K562 (cell line): ENCODE measurements around the gene MEGF11. TPM values are rescaled to one million over a fixed set of nuclear protein-coding genes. Genes with fewer than 3 reads are reported as not detected.
A peak's percentile ranks its signal among the peaks of the same experiment; 100 is the strongest.

Experiments used
- ATAC-seq: fragments of 200-7000 bp; cut with Tn5 transposase; 3 replicates; pipeline ENCODE4 v1.9.1; 2020; ENCODE audit warnings: moderate library complexity
- BruUV-seq: library from RNA; stranded (reverse); fragments of 400-500 nt; replicated peaks from 2 replicates; lab custom pipeline; 2021; lab: Mats Ljungman, UMichigan
- CTCF ChIA-PET: fragments of 300-600 bp; formaldehyde crosslinking; extraction: SDS; loops from one replicate; lab custom pipeline; 2021; ENCODE audit warnings: low intra/inter-chr PET ratio; lab: Yijun Ruan, JAX
- POLR2A ChIA-PET: fragments of 300-600, 350-650 bp; sonication (Branson Sonifier 250); formaldehyde crosslinking; extraction: SDS; loops from one replicate; lab custom pipeline; 2021; ENCODE audit warnings: antibody characterized with exemption, inconsistent platforms; lab: Yijun Ruan, JAX
- DNase-seq, 4 experiments: peaks; one replicate each; pipeline versions ENCODE4 v3.0.0 to v3.0.0-alpha.2; 2011 to 2018; ENCODE audit warnings: low spot score in 3 of 4, mixed read lengths in 3 of 4; ENCODE audit errors: extremely low read depth in 1 of 4
- FAIRE-seq: peaks from 2 replicates; lab custom pipeline; 2011; peaks lifted over from hg19 to GRCh38; lab: Jason Lieb, UNC
- H2AFZ ChIP-seq: 2 replicates; pipeline ENCODE4 v1.6.0; 2011; ENCODE audit warnings: low read depth, low read length, control low read depth, inconsistent platforms
- H3K27ac ChIP-seq: fragments of 200-600 bp; 3 replicates; pipeline ENCODE4 v1.8.0; 2011; ENCODE audit warnings: low read depth, mild to moderate bottlenecking, control low read depth, inconsistent platforms, low read length, moderate library complexity, mixed read lengths; ENCODE audit errors: extremely low read depth
- H3K27me3 ChIP-seq, 2 experiments: fragments of 300-600 bp in 1 of 2; 2 replicates in 1 of 2; 3 replicates in 1 of 2; pipeline versions ENCODE4 v1.6.0 to v1.8.0; 2011; ENCODE audit warnings: inconsistent platforms in 2 of 2, low read length in 2 of 2, mild to moderate bottlenecking in 1 of 2, mixed read lengths in 1 of 2, moderate library complexity in 1 of 2; ENCODE audit not compliant: control insufficient read depth in 2 of 2, insufficient read depth in 2 of 2
- H3K36me3 ChIP-seq: fragments of 300-600 bp; 3 replicates; pipeline ENCODE4 v1.8.0; 2011; ENCODE audit warnings: mild to moderate bottlenecking, low read length, inconsistent platforms; ENCODE audit not compliant: control insufficient read depth, insufficient read depth
- H3K4me1 ChIP-seq, 2 experiments: fragments of 200-600 bp in 1 of 2; replicated peaks in 1 of 2; 2 replicates in 1 of 2; 3 replicates in 1 of 2; pipeline versions ENCODE4 v1.5.1 to v1.8.0; 2011; ENCODE audit warnings: inconsistent platforms in 2 of 2, low read length in 2 of 2, mild to moderate bottlenecking in 1 of 2, mixed read lengths in 1 of 2, moderate library complexity in 1 of 2; ENCODE audit not compliant: control insufficient read depth in 2 of 2, insufficient read depth in 2 of 2
- H3K4me2 ChIP-seq: 2 replicates; pipeline ENCODE4 v1.6.1; 2011; ENCODE audit warnings: low read length, control low read depth, inconsistent platforms, mixed read lengths; ENCODE audit not compliant: insufficient read depth
- H3K4me3 ChIP-seq: fragments of 200-600 bp; sonication (generic), shearing (Covaris generic); 2 replicates; pipeline ENCODE4 v1.5.1; 2016; ENCODE audit warnings: control low read depth, inconsistent platforms
- H3K79me2 ChIP-seq: fragments of 200-600 bp; 3 replicates; pipeline ENCODE4 v1.8.0; 2011; ENCODE audit warnings: low read length, inconsistent platforms; ENCODE audit not compliant: control insufficient read depth, insufficient read depth
- H3K9ac ChIP-seq, 2 experiments: 2 replicates each; pipeline versions ENCODE4 v1.6.0 to v1.6.1; 2011; ENCODE audit warnings: low read depth in 2 of 2, low read length in 2 of 2, control low read depth in 1 of 2, inconsistent platforms in 1 of 2, mild to moderate bottlenecking in 1 of 2, mixed read lengths in 1 of 2; ENCODE audit not compliant: insufficient read depth in 1 of 2
- H3K9me1 ChIP-seq: one replicate; pipeline ENCODE4 v1.6.0; 2011; ENCODE audit warnings: inconsistent platforms, mild to moderate bottlenecking, low read length, moderate library complexity; ENCODE audit not compliant: control insufficient read depth, insufficient read depth
- H3K9me3 ChIP-seq: replicated peaks from 2 replicates; pipeline ENCODE4 v1.5.1; 2011; ENCODE audit warnings: low read depth, low read length, inconsistent platforms; ENCODE audit not compliant: control insufficient read depth, insufficient read depth
- H4K20me1 ChIP-seq: replicated peaks from 2 replicates; pipeline ENCODE4 v1.6.1; 2011; ENCODE audit warnings: low read length, inconsistent platforms, mixed read lengths; ENCODE audit not compliant: control insufficient read depth, insufficient read depth
- CAMTA2 ChIP-seq: fragments of 250-450 bp; sonication (Bioruptor Pico); conservative IDR thresholded peaks from 2 replicates; pipeline ENCODE4 v1.5.1; 2022
- CSDE1 ChIP-seq, 2 experiments: fragments of 450-650 bp; IDR thresholded peaks; 2 replicates each; pipeline ENCODE4 v1.6.1; 2016; ENCODE audit warnings: mild to moderate bottlenecking in 1 of 2
- GABPB2 ChIP-seq: fragments of 250-450 bp; sonication (Bioruptor Pico); conservative IDR thresholded peaks from 2 replicates; pipeline ENCODE4 v1.5.1; 2021; ENCODE audit warnings: mild to moderate bottlenecking
- KDM5B ChIP-seq: fragments of 200-600 bp; sonication (generic); IDR thresholded peaks from 2 replicates; pipeline ENCODE4 v1.6.1; 2012; ENCODE audit warnings: low read depth, mild to moderate bottlenecking, moderate library complexity, low read length, control low read depth, inconsistent platforms; ENCODE audit not compliant: insufficient replicate concordance
- KHSRP ChIP-seq: fragments of 450-650 bp; IDR thresholded peaks from 2 replicates; pipeline ENCODE4 v1.6.1; 2017
- MLLT1 ChIP-seq, 2 experiments: fragments of 450-650 bp; IDR thresholded peaks; 2 replicates each; pipeline ENCODE4 v1.6.1; 2016
- NEUROD1 ChIP-seq: fragments of 150-350 bp; IDR thresholded peaks from 2 replicates; pipeline ENCODE4 v1.6.1; 2014; ENCODE audit warnings: borderline replicate concordance, low read length, low read depth; ENCODE audit not compliant: partially characterized antibody
- NFE2 ChIP-seq: IDR thresholded peaks from 2 replicates; pipeline ENCODE4 v1.6.1; 2014; ENCODE audit warnings: antibody characterized with exemption, low read depth
- PPARD ChIP-seq: fragments of 250-450 bp; sonication (Bioruptor Pico); IDR thresholded peaks from 2 replicates; pipeline ENCODE4 v1.8.0; 2022; ENCODE audit warnings: inconsistent platforms, mild to moderate bottlenecking, moderate library complexity
- TGIF2 ChIP-seq: sonication (generic); formaldehyde crosslinking; IDR thresholded peaks from 2 replicates; pipeline ENCODE4 v1.8.1; 2022; ENCODE audit warnings: mild to moderate bottlenecking, missing genetic modification reagents, moderate library complexity
- ZNF655 ChIP-seq: fragments of 250-450 bp; sonication (Bioruptor Pico); IDR thresholded peaks from 2 replicates; pipeline ENCODE4 v1.5.0; 2021
- WGBS: fragments of 100-300 bp; shearing (Covaris generic); methylation state at CpG from one replicate; pipeline ENCODE4 v1.1.6; 2016; ENCODE audit warnings: low coverage, mixed read lengths; ENCODE audit not compliant: insufficient coverage; ENCODE audit errors: missing lambda C conversion rate; 5-methylcytosine and 5-hydroxymethylcytosine counted together
- in situ Hi-C: fragments of 300-500 bp; cut with MboI; formaldehyde crosslinking; loops from 4 replicates; pipeline ENCODE4 v1.15.0; 2018; ENCODE audit warnings: inconsistent platforms, mixed read lengths
- intact Hi-C: fragments of 100-400 bp; cut with micrococcal nuclease; formaldehyde crosslinking; loops from 2 replicates; pipeline ENCODE4 v1.14.2; 2022
- polyA plus RNA-seq, 8 experiments: library from polyadenylated mRNA; depleted of rRNA in 4 of 8; stranded (reverse) in 5 of 8; unstranded in 3 of 8; fragments of >200 nt; fragmentation: Nextera tagmentation in 2 of 8; fragmentation: Illumina TruSeq in 1 of 8; extraction: Ambion mirVana in 2 of 8; extraction: Trizol in 1 of 8; gene quantifications; 2 replicates each; pipeline versions ENCODE4 v1.2.1 to v1.2.3, GENCODE V29; 2011 to 2014; ENCODE audit warnings: inconsistent platforms in 1 of 8, missing spikeins in 1 of 8
- total RNA-seq, 7 experiments: library from RNA; depleted of rRNA in 6 of 7; stranded (reverse); fragments of >200 nt in 6 of 7; fragmentation: Illumina TruSeq in 2 of 7; extraction: Trizol in 2 of 7; gene quantifications; 2 replicates each; pipeline versions ENCODE4 v1.2.1 to v1.2.3, GENCODE V29; 2011 to 2021; ENCODE audit warnings: low replicate concordance in 1 of 7
- TF ChIP-seq, protein P1 (sequence below): fragments of 450-650 bp; formaldehyde crosslinking; IDR thresholded peaks from 2 replicates; pipeline ENCODE4 v1.4.0; 2020; ENCODE audit warnings: mild to moderate bottlenecking, moderate library complexity

The MEGF11 gene
- total and polyA plus RNA-seq, 9 of the 15 experiments (the other 6 are each of a cell fraction or from before 2014, with no cell fraction given) = 0.06 to 0.23 (median 0.20) TPM; not detected in 6

DNA sequence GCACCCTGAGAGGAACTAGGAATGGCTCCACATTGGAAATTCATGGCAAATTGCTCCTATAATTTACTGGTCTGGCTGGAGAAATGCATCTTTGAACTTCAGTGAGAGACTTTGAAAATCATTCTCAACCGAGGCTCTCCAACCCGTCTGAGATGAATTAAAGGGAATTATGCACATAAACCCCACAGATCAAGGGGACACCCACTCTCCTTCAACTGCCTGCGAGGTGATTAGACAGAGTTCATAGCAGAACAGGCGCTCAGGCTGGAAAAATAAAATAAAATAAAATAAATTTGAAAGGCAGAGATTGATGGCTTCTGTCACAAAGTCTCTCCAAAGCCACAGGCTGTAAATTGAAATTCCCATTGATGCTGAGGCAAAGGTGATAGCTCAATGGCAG lies 37.7 kb downstream of the MEGF11 start (continued):
- TF ChIP-seq, protein P1, sequence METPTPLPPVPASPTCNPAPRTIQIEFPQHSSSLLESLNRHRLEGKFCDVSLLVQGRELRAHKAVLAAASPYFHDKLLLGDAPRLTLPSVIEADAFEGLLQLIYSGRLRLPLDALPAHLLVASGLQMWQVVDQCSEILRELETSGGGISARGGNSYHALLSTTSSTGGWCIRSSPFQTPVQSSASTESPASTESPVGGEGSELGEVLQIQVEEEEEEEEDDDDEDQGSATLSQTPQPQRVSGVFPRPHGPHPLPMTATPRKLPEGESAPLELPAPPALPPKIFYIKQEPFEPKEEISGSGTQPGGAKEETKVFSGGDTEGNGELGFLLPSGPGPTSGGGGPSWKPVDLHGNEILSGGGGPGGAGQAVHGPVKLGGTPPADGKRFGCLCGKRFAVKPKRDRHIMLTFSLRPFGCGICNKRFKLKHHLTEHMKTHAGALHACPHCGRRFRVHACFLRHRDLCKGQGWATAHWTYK = no peak
- TF ChIP-seq ZNF655 (CRISPR knock-in tag) (no peak), MLLT1 (IDR thresholded peaks at IDR 0.05) (no peak), PPARD (CRISPR knock-in tag) (no peak), TGIF2 (CRISPR knock-in tag) (no peak), GABPB2 (no peak), CSDE1 (IDR thresholded peaks at IDR 0.05) (no peak)

GRCh38 chr15:66214246-66214645 lies 39.3 kb downstream of the MEGF11 start:
- Histone ChIP-seq H3K4me1 (peaks cover 2 to 3% of the 10 kb centered on the region in 2 experiments; a peak in 2 of 5 replicates), H3K4me2 (no peak overlapping the region), H3K27me3 (peaks cover 6 to 56% of the 10 kb centered on the region in 2 experiments; a peak in 3 of 5 replicates), H3K27ac (no peak overlapping the region), H3K36me3 (no peaks in the 10 kb centered on the region), H3K9me1 (no peaks in the 10 kb centered on the region), H2AFZ (no peak overlapping the region), H3K9ac (no peak overlapping the region), H3K4me3 (no peak overlapping the region), H4K20me1 (no peaks in the 10 kb centered on the region), H3K79me2 (no peaks in the 10 kb centered on the region), H3K9me3 (no peaks in the 10 kb centered on the region)
- TF ChIP-seq CAMTA2 (CRISPR knock-in tag) (no peak), NEUROD1 (no peak), KHSRP (no peak), NFE2 (peak; percentile 34; the same call in 1 of the 2 replicates), KDM5B (no peak)
- ChIA-PET POLR2A (no interaction called here), CTCF (no interaction called here)
- no TSS peak for BruUV-seq
- intact Hi-C loops = no loop called here
- ATAC-seq (no peak), FAIRE-seq (no peak), DNase-seq (no peak)
- in situ Hi-C loops = no loop called here
- WGBS = 19% methylated on average over 4 of the region's 4 CpGs
